GM12874 (cell line): ENCODE measurements around the gene ABHD14A.

Source experiments
- TF ChIP-seq, protein P1 (sequence below): IDR thresholded peaks from 2 replicates; pipeline ENCODE4 v1.5.1; 2011; ENCODE audit warnings: low read depth, mild to moderate bottlenecking, control low read depth, low read length, moderate library complexity; ENCODE audit not compliant: insufficient read depth

ABHD14A gene

GRCh38 chr3:51932471-51933370 is 42.1 kb upstream of the ABHD14A start:
- TF ChIP-seq, protein P1, sequence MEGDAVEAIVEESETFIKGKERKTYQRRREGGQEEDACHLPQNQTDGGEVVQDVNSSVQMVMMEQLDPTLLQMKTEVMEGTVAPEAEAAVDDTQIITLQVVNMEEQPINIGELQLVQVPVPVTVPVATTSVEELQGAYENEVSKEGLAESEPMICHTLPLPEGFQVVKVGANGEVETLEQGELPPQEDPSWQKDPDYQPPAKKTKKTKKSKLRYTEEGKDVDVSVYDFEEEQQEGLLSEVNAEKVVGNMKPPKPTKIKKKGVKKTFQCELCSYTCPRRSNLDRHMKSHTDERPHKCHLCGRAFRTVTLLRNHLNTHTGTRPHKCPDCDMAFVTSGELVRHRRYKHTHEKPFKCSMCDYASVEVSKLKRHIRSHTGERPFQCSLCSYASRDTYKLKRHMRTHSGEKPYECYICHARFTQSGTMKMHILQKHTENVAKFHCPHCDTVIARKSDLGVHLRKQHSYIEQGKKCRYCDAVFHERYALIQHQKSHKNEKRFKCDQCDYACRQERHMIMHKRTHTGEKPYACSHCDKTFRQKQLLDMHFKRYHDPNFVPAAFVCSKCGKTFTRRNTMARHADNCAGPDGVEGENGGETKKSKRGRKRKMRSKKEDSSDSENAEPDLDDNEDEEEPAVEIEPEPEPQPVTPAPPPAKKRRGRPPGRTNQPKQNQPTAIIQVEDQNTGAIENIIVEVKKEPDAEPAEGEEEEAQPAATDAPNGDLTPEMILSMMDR, result no peak

GRCh38 chr3:51933471-51934138 is 41.3 kb upstream of the ABHD14A start:
- TF ChIP-seq, protein P1, result no peak

DNA sequence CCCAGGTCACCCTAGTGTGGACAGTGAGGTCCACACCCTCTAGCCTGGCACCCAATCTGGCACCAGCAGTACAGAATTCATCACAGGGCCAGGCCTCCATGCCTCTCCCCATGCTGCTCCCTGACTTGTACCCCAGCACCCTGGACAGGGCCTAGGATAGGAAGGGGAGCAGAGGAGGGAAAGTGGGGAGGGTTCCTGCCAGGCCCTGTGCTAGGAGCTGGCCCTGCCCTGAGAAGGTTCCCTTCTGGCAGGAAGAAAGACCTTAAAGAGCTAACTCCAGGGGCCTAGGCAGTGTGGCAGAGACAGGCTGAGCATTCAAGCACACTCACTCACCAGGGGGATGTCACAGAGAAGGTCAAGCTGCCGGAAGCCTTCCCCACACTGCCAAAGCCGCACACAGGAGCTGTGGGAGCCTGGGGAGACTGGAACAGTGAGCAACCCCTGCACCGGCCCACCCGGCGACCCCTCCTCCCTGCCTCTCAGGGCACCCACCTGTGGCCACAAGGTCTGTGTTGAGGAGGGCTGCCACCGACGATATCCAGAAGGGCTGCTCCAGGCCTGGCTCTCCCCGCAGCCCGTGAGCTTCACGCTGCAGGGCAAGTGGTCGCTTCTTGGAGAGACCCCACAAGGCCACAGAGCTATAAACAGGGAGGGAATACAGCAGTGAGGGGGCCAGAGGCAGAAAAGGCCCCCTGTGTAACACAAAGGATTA is 40.6 kb upstream of the ABHD14A start:
- TF ChIP-seq, protein P1, result no peak

GRCh38 chr3:51934991-51935885 is 39.6 kb upstream of the ABHD14A start:
- TF ChIP-seq, protein P1, result no peak

GRCh38 chr3:51935886-51936755 is 38.7 kb upstream of the ABHD14A start:
- TF ChIP-seq, protein P1, result no peak

DNA sequence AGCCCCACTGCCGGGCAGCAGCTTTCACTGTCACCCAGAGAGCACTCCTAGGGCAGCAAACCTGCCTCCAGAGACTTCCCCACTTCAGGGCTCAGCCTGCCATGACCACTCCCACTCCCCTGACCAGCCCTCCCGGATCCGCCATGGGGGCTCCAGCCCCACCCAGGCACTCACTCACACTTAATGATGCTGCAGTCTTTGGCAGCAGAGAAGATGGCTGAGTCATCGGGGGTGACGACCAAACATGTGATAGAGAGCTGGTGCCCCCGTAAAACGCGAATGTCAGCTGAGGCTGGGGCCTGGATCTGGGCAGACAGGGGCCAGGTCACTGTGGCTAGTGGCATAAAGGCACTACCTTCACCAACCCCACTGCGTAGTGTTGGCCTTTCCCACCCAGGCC is 37.9 kb upstream of the ABHD14A start:
- TF ChIP-seq, protein P1, result no peak
